Mucosa of stomach (tissue), 1 donor: ENCODE data around the gene FAM107B.

ENCODE experiments used
- H3K27me3 ChIP-seq: one replicate; pipeline ENCODE4 v1.7.0; 2013; ENCODE audit warnings: mild to moderate bottlenecking, low read length; ENCODE audit not compliant: control insufficient read depth, insufficient read depth
- H3K36me3 ChIP-seq: one replicate; pipeline ENCODE4 v1.7.0; 2013; ENCODE audit warnings: low read length; ENCODE audit not compliant: control insufficient read depth, insufficient read depth
- H3K4me1 ChIP-seq: one replicate; pipeline ENCODE4 v1.7.0; 2013; ENCODE audit warnings: mild to moderate bottlenecking, low read length; ENCODE audit not compliant: control insufficient read depth, insufficient read depth
- H3K4me3 ChIP-seq: one replicate; pipeline ENCODE4 v1.7.0; 2013; ENCODE audit warnings: low read length
- H3K9ac ChIP-seq: one replicate; pipeline ENCODE4 v1.7.0; 2013; ENCODE audit warnings: mild to moderate bottlenecking, low read length, moderate library complexity
- H3K9me3 ChIP-seq: one replicate; pipeline ENCODE4 v1.7.0; 2013; ENCODE audit warnings: mild to moderate bottlenecking, low read length, moderate library complexity; ENCODE audit not compliant: control insufficient read depth
- donor health status: Pancreatic carcinoma.

The FAM107B gene

DNA sequence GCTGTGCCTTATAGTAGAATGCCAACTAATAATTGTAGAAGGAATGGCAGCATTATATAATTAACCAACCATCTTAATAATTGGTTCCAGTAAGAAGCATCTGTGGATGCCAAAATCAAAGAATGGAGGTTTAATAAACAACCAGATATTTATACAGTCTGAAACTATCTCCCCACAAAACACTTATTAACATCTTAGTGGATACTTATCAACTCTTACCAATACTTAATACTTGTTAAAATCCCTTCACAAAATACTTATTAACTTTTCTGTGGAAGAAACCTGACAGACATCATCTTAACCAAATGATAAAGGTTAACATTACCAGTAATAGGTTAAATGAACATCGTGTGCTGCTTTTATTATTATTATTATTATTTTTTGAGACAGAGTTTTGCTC lies 29.1 kb upstream of the FAM107B start:
- Histone ChIP-seq H3K36me3 (no peaks in the 10 kb centered on the region), H3K4me3 (no peak overlapping the region), H3K9me3 (no peaks in the 10 kb centered on the region), H3K9ac (no peak overlapping the region), H3K4me1 (no peaks in the 10 kb centered on the region), H3K27me3 (no peaks in the 10 kb centered on the region)

DNA sequence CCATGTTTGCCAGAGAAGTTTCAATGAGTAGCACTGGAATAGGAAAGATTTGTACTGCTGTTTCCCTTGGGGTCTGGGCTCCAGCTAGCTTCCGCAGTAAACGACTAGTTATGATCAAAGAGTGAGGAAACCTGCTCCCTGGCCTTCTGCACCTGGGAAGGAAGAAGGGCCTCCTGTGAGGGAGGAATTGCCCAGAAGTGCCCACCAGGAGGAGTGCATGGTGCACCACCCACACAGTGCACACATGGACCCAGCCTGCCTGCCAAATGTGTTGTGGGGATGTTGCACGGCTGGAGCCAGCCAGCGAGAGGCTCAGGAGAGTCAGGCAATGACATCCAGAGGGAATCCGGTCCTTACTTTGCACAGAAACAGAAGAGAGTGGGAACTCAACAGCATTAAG lies 27.0 kb upstream of the FAM107B start:
- no peaks in the 10 kb centered on the region for H3K27me3 ChIP-seq
- no peaks in the 10 kb centered on the region for H3K9me3 ChIP-seq
- H3K4me1 ChIP-seq = no peaks in the 10 kb centered on the region
- H3K4me3 ChIP-seq = no peak overlapping the region
- no peak overlapping the region for H3K9ac ChIP-seq
- H3K36me3 ChIP-seq = no peaks in the 10 kb centered on the region

GRCh38 chr10:14800397-14800796 lies 25.7 kb upstream of the FAM107B start:
- Histone ChIP-seq H3K36me3 (no peaks in the 10 kb centered on the region), H3K4me1 (no peaks in the 10 kb centered on the region), H3K4me3 (no peak overlapping the region), H3K9me3 (no peaks in the 10 kb centered on the region), H3K9ac (no peak overlapping the region), H3K27me3 (no peaks in the 10 kb centered on the region)

GRCh38 chr10:14798636-14799035 lies 23.9 kb upstream of the FAM107B start:
- Histone ChIP-seq H3K4me3 (no peak overlapping the region), H3K9me3 (no peaks in the 10 kb centered on the region), H3K27me3 (no peaks in the 10 kb centered on the region), H3K36me3 (no peaks in the 10 kb centered on the region), H3K4me1 (no peaks in the 10 kb centered on the region), H3K9ac (no peak overlapping the region)

- Histone ChIP-seq H3K4me1 (no peaks in the 10 kb centered on the region), H3K9ac (no peak overlapping the region), H3K36me3 (no peaks in the 10 kb centered on the region), H3K9me3 (no peaks in the 10 kb centered on the region), H3K4me3 (no peak overlapping the region), H3K27me3 (no peaks in the 10 kb centered on the region)
Measured at GRCh38 chr10:14787938-14788337, 13.2 kb upstream of the FAM107B start.

GRCh38 chr10:14784459-14785055 lies 9.9 kb upstream of the FAM107B start:
- Histone ChIP-seq H3K9me3 (no peaks in the 10 kb centered on the region), H3K9ac (no peak overlapping the region), H3K4me3 (no peak overlapping the region), H3K36me3 (no peaks in the 10 kb centered on the region), H3K4me1 (no peaks in the 10 kb centered on the region), H3K27me3 (no peaks in the 10 kb centered on the region)

GRCh38 chr10:14782691-14783363 lies 8.1 kb upstream of the FAM107B start:
- no peak overlapping the region for H3K9ac ChIP-seq
- H3K4me3 ChIP-seq = no peak overlapping the region
- H3K27me3 ChIP-seq = no peaks in the 10 kb centered on the region
- no peaks in the 10 kb centered on the region for H3K36me3 ChIP-seq
- H3K4me1 ChIP-seq = peaks cover 8% of the 10 kb centered on the region
- H3K9me3 ChIP-seq = no peaks in the 10 kb centered on the region

DNA sequence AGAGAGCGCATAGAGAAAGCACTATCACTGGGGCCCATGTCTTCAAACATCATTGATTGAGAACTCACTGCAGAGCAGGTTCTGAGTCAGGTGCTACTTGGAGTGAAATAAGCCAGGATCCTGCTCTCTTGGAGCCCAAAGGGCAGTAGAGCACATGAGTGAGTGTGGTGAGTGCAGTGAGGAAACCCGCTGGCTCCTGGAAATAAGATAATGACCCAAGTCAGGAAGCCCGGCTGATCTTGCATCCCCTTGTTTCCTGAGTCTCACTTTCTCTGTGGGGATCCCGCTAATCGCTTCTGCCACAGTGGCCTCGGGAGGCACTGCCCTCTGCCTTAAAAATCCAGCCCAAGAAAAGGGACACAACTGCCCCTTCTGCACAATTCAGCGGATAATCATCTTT lies 7.1 kb upstream of the FAM107B start:
- Histone ChIP-seq H3K9ac (no peak overlapping the region), H3K9me3 (no peaks in the 10 kb centered on the region), H3K27me3 (no peaks in the 10 kb centered on the region), H3K4me1 (peaks cover 8% of the 10 kb centered on the region), H3K4me3 (no peak overlapping the region), H3K36me3 (no peaks in the 10 kb centered on the region)

- no peaks in the 10 kb centered on the region for H3K36me3 ChIP-seq
- no peak overlapping the region for H3K9ac ChIP-seq
- no peaks in the 10 kb centered on the region for H3K27me3 ChIP-seq
- no peak overlapping the region for H3K4me3 ChIP-seq
- peaks cover 8% of the 10 kb centered on the region for H3K4me1 ChIP-seq
- no peaks in the 10 kb centered on the region for H3K9me3 ChIP-seq
Measured at GRCh38 chr10:14779001-14779651, 4.4 kb upstream of the FAM107B start.

DNA sequence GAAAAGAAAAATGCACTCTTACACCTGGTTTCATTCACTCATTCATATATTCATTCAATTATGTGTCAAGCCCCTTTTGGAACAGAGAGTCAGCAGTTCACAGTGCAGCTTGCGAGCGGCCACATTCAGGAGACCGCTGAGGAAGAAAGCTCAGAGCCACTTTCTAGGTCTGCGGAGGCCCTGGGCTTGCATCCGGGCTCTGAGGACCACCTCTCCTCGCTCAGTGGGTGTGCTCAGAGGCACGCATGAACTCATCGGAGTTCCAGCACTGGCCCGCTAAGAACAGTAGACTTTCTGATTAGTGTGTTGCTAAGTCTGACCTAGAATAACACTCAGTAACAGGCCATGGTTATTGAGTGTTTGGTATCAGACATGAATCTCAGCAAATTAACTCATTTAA lies 1.8 kb upstream of the FAM107B start:
- no peak overlapping the region for H3K4me3 ChIP-seq
- no peaks in the 10 kb centered on the region for H3K9me3 ChIP-seq

DNA sequence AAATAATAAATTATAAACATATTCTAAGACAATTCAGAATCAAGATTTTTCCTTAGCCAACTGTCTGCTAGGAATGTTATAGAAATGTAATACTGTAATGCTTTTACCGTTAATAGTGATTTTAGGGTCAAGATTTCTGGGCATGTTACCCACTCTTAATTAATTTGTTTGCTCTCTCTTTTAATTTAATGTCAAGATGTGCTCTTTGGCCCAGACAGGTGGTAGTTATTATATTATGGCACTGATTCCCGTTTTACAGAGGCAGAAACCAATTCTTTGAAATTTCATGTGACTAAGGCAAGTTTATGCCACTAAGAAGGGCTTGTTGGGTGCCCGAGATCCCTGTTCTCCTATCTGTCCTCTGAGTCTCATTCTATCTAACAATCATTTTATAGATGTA lies 959 bp upstream of the FAM107B start:
- Histone ChIP-seq H3K27me3 (no peaks in the 10 kb centered on the region), H3K4me1 (peaks cover 14% of the 10 kb centered on the region), H3K4me3 (no peak overlapping the region), H3K9me3 (no peaks in the 10 kb centered on the region), H3K9ac (no peak overlapping the region), H3K36me3 (no peaks in the 10 kb centered on the region)

More for the DNA sequence above, 1.8 kb upstream of the FAM107B start:
- Histone ChIP-seq H3K36me3 (no peaks in the 10 kb centered on the region), H3K4me1 (peaks cover 14% of the 10 kb centered on the region), H3K27me3 (no peaks in the 10 kb centered on the region), H3K9ac (no peak overlapping the region)

DNA sequence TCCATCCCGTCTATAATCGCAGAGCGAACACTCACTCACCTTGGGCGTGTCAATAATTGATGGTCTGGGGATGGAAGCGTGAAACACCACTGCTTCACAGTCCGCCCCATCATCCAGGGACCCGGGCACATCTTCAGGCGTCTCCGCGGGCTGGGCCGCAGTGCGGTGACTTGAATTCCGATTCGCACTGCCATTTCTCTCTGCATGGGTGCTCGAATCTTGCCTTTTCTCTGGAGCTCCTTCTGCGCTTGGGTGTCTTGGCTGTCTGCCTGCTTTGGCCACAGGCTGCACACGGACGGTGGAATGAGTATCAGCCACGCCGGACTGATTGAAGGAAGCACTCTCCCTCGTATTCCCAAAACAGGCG lies 500 bp downstream of the FAM107B start:
- no peaks in the 10 kb centered on the region for H3K27me3 ChIP-seq
- H3K9ac ChIP-seq = no peak overlapping the region
- H3K4me3 ChIP-seq = no peak overlapping the region
- no peaks in the 10 kb centered on the region for H3K9me3 ChIP-seq
- peaks cover 13% of the 10 kb centered on the region for H3K4me1 ChIP-seq
- no peaks in the 10 kb centered on the region for H3K36me3 ChIP-seq
